ENCODE results near the gene SMAP1. TPM values are rescaled to one million over a fixed set of nuclear protein-coding genes. Genes with fewer than 3 reads are reported as not detected.

The SMAP1 gene
- total and polyA plus RNA-seq, 2 donors = 26.6 to 37.2 TPM

- no peak overlapping the region for H3K4me3 ChIP-seq (ENCODE audit: low read depth, low read length)
- DNase-seq (ENCODE audit: extremely low spot score) = no peak
- H3K36me3 ChIP-seq (ENCODE audit: insufficient read depth) = no peaks in the 10 kb centered on the region
- no peaks in the 10 kb centered on the region for H3K4me1 ChIP-seq (ENCODE audit: insufficient read depth)
- WGBS = 67% methylated on average over 3 of the region's 3 CpGs
- H3K27ac ChIP-seq (ENCODE audit: low read depth) = no peak overlapping the region
These were observed 146.2 kb downstream of the SMAP1 start for GRCh38 chr6:70813885-70814284.

DNA sequence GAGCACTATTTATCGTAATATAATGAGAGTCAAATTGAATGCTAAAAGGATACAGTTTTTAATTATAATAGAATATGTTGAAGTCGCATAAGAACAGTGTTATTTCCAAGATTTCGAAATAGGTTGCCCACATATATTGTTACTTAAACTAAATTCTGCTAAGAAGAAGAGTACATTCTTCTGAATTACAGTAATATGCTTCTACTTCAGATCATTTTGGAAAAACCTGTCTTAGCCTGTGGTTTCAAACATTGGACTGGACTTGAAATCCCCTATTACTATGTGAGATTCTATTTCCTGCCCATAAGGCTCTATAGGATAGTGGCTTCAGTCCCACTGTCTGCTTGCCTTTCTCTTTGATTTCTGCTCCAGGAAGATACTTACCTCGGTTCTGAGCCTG, 152.0 kb downstream of the SMAP1 start:
- peaks cover 2% of the 10 kb centered on the region for H3K36me3 ChIP-seq (ENCODE audit: insufficient read depth)
- H3K27ac ChIP-seq (ENCODE audit: low read depth) = no peak overlapping the region
- no peak for DNase-seq (ENCODE audit: extremely low spot score)
- 95% methylated on average over 4 of the region's 4 CpGs for WGBS
- no peak overlapping the region for H3K4me3 ChIP-seq (ENCODE audit: low read depth, low read length)
- H3K4me1 ChIP-seq (ENCODE audit: insufficient read depth) = no peaks in the 10 kb centered on the region

DNA sequence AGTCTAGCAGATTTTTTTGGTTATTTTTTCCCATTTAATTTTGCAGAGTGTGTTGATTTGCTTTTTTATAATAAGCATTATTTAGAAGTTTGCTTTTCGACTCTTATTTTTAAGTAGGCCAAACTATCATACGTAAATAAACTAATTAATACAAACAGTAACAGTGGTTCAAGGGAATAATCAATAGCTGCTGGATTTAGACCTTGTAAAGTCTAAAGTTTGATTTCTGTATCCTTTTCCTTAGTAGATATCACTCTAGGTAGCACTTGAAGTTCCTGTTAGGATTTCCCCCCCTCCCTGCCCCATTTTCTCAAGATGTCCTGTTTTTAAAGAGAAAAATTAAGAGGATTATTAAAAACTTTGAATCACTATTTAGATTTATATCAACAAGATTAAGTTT, 153.1 kb downstream of the SMAP1 start:
- no peak for DNase-seq (ENCODE audit: extremely low spot score)
- no peaks in the 10 kb centered on the region for H3K4me1 ChIP-seq (ENCODE audit: insufficient read depth)
- 97% methylated on average over 2 of the region's 2 CpGs for WGBS
- no peak overlapping the region for H3K4me3 ChIP-seq (ENCODE audit: low read depth, low read length)
- no peak overlapping the region for H3K27ac ChIP-seq (ENCODE audit: low read depth)
- peaks cover 2% of the 10 kb centered on the region for H3K36me3 ChIP-seq (ENCODE audit: insufficient read depth)

GRCh38 chr6:70821751-70822150, 154.1 kb downstream of the SMAP1 start:
- Histone ChIP-seq H3K36me3 (ENCODE audit: insufficient read depth) (peaks cover 2% of the 10 kb centered on the region), H3K27ac (ENCODE audit: low read depth) (no peak overlapping the region), H3K4me1 (ENCODE audit: insufficient read depth) (no peaks in the 10 kb centered on the region), H3K4me3 (ENCODE audit: low read depth, low read length) (no peak overlapping the region)
- no peak for DNase-seq (ENCODE audit: extremely low spot score)
- 98% methylated on average over 2 of the region's 2 CpGs for WGBS

GRCh38 chr6:70823651-70824050, 156.0 kb downstream of the SMAP1 start:
- no peak for DNase-seq (ENCODE audit: extremely low spot score)
- H3K36me3 ChIP-seq (ENCODE audit: insufficient read depth) = peaks cover 2% of the 10 kb centered on the region
- WGBS = 94% methylated on average over 1 of the region's 1 CpG
- no peak overlapping the region for H3K4me3 ChIP-seq (ENCODE audit: low read depth, low read length)
- H3K27ac ChIP-seq (ENCODE audit: low read depth) = no peak overlapping the region
- H3K4me1 ChIP-seq (ENCODE audit: insufficient read depth) = no peaks in the 10 kb centered on the region

GRCh38 chr6:70831427-70831826, 163.7 kb downstream of the SMAP1 start:
- Histone ChIP-seq H3K4me1 (ENCODE audit: insufficient read depth) (no peaks in the 10 kb centered on the region), H3K4me3 (ENCODE audit: low read depth, low read length) (no peak overlapping the region), H3K36me3 (ENCODE audit: insufficient read depth) (no peaks in the 10 kb centered on the region), H3K27ac (ENCODE audit: low read depth) (no peak overlapping the region)
- WGBS = over 99% methylated on average over 3 of the region's 3 CpGs
- no peak for DNase-seq (ENCODE audit: extremely low spot score)

DNA sequence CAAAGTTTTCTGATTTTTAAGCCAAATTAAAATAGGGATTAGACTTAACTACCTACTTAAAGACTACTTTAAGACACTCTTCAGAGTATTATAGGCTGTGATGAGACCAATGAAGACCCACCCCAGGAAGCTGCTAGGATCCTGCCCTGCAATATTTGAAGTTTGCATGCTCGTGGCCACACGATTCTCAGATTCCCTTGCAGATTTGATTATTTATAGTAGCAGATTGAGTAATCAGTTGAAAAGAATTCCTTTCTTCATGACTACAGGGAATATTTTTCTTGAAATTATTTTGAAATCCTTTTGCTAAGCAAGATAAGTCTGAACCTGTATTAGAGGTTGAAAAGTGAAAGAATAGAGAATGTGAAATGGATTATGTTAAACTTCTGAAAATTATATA, 166.8 kb downstream of the SMAP1 start:
- no peak for DNase-seq (ENCODE audit: extremely low spot score)
- WGBS = 46% methylated on average over 2 of the region's 2 CpGs
- Histone ChIP-seq H3K27ac (ENCODE audit: low read depth) (no peak overlapping the region), H3K4me1 (ENCODE audit: insufficient read depth) (no peaks in the 10 kb centered on the region), H3K36me3 (ENCODE audit: insufficient read depth) (no peaks in the 10 kb centered on the region), H3K4me3 (ENCODE audit: low read depth, low read length) (no peak overlapping the region)

GRCh38 chr6:70838907-70839285, 171.2 kb downstream of the SMAP1 start:
- 62% methylated on average over 2 of the region's 2 CpGs for WGBS
- no peak for DNase-seq (ENCODE audit: extremely low spot score)
- Histone ChIP-seq H3K4me1 (ENCODE audit: insufficient read depth) (no peaks in the 10 kb centered on the region), H3K36me3 (ENCODE audit: insufficient read depth) (no peaks in the 10 kb centered on the region), H3K27ac (ENCODE audit: low read depth) (no peak overlapping the region), H3K4me3 (ENCODE audit: low read depth, low read length) (no peak overlapping the region)

DNA sequence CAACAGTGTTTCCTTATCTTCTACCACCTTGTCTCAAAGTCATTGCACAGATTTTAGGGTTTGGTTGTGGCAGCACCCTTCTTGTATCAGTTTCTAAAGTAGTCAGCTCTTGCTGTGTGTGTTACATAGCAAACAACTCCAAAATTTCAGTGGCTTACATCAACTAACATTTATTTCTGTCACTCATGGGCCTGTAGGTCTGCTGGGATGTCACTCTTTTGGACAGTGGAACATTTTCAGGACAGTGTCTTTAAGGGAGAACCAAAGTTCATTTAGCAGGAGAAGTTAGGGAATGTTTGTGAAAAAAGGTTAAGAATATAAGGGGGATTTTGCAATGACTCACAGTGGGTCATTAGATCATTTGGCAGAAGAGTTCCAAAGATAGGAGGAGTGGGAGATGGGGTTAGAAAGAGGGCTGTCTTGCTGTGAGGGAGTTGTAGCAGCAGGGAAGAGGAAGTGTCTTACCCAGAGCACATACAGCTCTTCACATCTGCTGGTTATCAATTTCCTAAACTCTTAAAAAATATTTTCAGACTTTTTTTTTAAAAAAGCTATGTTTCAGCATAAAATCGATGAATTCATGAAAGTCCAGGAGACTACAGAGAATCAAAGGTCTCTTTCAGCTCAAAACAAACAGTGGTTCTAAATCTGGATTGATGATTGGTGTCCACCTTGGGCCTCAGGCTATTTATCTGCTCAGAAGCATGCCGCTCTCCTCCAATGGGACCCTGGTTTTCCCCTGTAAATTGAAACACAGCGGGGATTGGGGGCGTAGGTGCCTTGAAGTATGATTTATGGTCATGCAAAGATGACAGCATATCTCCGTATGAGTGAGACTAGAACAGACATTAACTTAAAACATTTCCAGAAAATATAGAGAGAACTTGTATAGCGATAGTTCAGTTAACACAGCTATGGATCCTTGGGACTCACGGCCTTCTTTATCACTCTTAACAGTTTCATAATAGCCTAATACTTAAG, 171.9 kb downstream of the SMAP1 start:
- WGBS = 92% methylated on average over 7 of the region's 7 CpGs
- DNase-seq (ENCODE audit: extremely low spot score) = no peak
- H3K4me3 ChIP-seq (ENCODE audit: low read depth, low read length) = no peak overlapping the region
- no peak overlapping the region for H3K27ac ChIP-seq (ENCODE audit: low read depth)
- H3K4me1 ChIP-seq (ENCODE audit: insufficient read depth) = no peaks in the 10 kb centered on the region
- no peaks in the 10 kb centered on the region for H3K36me3 ChIP-seq (ENCODE audit: insufficient read depth)

DNA sequence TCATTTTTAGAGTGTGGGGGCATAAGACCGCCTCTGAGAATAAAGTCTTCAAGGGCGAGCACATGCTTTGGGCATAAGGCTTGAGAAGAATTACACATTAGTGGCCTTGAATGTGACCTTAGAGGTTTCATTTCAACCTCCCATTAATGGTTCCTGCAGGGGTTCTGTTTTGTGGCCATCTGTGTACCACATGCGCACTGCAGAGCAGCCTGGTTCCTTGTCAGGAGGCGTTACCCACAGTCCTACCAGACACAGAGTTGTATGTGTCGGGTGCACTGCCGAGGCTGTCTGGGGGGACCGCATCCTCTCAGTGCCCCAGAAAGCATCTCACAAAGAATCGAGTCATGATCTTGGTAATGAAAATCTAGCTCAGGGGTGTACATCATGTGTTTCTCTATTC, 173.4 kb downstream of the SMAP1 start:
- WGBS = 95% methylated on average over 8 of the region's 8 CpGs
- Histone ChIP-seq H3K4me3 (ENCODE audit: low read depth, low read length) (no peak overlapping the region), H3K36me3 (ENCODE audit: insufficient read depth) (no peaks in the 10 kb centered on the region), H3K4me1 (ENCODE audit: insufficient read depth) (no peaks in the 10 kb centered on the region), H3K27ac (ENCODE audit: low read depth) (no peak overlapping the region)
- no peak for DNase-seq (ENCODE audit: extremely low spot score)

- Histone ChIP-seq H3K4me3 (ENCODE audit: low read depth, low read length) (no peak overlapping the region), H3K27ac (ENCODE audit: low read depth) (no peak overlapping the region), H3K36me3 (ENCODE audit: insufficient read depth) (no peaks in the 10 kb centered on the region), H3K4me1 (ENCODE audit: insufficient read depth) (no peaks in the 10 kb centered on the region)
- no peak for DNase-seq (ENCODE audit: extremely low spot score)
- 90% methylated on average over 8 of the region's 8 CpGs for WGBS
These were observed 174.9 kb downstream of the SMAP1 start for GRCh38 chr6:70842541-70842940.

GRCh38 chr6:70843328-70843918, 175.7 kb downstream of the SMAP1 start:
- Histone ChIP-seq H3K27ac (ENCODE audit: low read depth) (no peak overlapping the region), H3K36me3 (ENCODE audit: insufficient read depth) (no peaks in the 10 kb centered on the region), H3K4me1 (ENCODE audit: insufficient read depth) (no peaks in the 10 kb centered on the region), H3K4me3 (ENCODE audit: low read depth, low read length) (no peak overlapping the region)
- no peak for DNase-seq (ENCODE audit: extremely low spot score)
- 93% methylated on average over 4 of the region's 4 CpGs for WGBS

DNA sequence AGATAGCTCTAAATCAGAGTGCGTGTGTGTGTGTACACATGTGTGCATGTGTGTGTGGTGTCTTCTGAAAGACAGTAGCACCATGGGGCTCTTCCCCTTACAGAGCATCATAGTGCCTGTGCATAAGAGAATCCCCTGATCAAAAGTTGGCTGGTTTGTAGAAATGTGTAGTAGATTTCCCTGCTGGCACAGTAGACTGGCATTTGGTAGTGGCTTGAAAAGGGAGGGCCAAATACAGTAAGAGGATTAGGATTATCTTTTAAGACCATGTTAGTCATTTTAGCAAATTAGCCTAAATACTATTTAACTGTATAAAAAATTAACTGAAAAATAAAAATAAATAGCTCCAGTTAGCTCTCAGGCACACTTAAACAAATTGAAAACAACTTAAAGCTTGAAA, 176.6 kb downstream of the SMAP1 start:
- no peaks in the 10 kb centered on the region for H3K4me1 ChIP-seq (ENCODE audit: insufficient read depth)
- no peaks in the 10 kb centered on the region for H3K36me3 ChIP-seq (ENCODE audit: insufficient read depth)
- WGBS = 99% methylated on average over 1 of the region's 1 CpG
- H3K4me3 ChIP-seq (ENCODE audit: low read depth, low read length) = no peak overlapping the region
- no peak overlapping the region for H3K27ac ChIP-seq (ENCODE audit: low read depth)
- no peak for DNase-seq (ENCODE audit: extremely low spot score)

DNA sequence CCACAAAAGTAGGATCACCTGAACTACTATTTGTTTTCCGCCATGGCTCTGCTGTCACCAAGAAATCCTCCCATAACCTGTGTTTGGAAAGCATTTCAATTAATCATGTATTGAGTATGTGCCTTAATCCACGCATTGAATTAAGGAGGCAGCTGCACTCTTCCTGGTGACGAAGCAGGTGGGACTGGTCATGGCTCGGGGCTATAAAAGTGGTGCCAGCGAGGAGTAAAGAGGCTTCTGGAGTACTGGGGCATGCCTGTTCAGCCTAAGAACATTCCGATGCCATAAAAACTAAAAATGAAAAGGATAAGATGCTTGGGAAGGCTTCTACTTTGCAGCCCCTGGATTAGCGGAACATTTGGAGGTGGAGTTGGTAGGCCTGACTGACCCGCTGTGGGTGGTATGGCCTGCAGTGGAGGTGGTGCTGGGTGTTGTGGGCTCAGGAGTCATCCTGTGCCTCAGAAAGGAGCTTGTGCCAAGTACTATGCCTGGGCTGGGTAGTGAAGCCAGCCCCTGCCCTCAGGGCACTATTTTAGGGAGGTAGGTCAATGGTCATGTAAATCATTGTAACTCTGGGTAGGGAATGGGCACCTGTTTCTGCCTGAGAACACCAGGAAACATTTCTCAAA, 178.6 kb downstream of the SMAP1 start:
- WGBS = 96% methylated on average over 8 of the region's 8 CpGs
- Histone ChIP-seq H3K27ac (ENCODE audit: low read depth) (no peak overlapping the region), H3K4me1 (ENCODE audit: insufficient read depth) (no peaks in the 10 kb centered on the region), H3K36me3 (ENCODE audit: insufficient read depth) (no peaks in the 10 kb centered on the region), H3K4me3 (ENCODE audit: low read depth, low read length) (no peak overlapping the region)
- no peak for DNase-seq (ENCODE audit: extremely low spot score)
